Natural killer cell (primary cell): ENCODE measurements around the gene CLCNKA. TPM values are rescaled to one million over a fixed set of nuclear protein-coding genes. Genes with fewer than 3 reads are reported as not detected.
"Not testable (repeated sequence)": the region's sequence is repeated elsewhere in the genome, so short reads cannot be mapped to it uniquely, and the experiment has no call there.

ENCODE experiments used
- ATAC-seq, 3 donors: fragments of 150-1000 bp in 2 of 3; fragments of 200-7000 bp in 1 of 3; cut with Tn5 transposase; 1 replicate in 1 of 3; 2 replicates in 2 of 3; pipeline ENCODE4 v1.10.0; 2021; ENCODE audit warnings: mild to moderate bottlenecking in 2 of 3, moderate library complexity in 2 of 3
- DNase-seq, 2 donors: peaks; one replicate each; pipeline versions ENCODE4 v3.0.0 to v3.0.0-alpha.2; 2013 to 2021; ENCODE audit warnings: mixed read lengths in 1 of 2
- H3K27ac ChIP-seq: one replicate; pipeline ENCODE4 v1.5.1; 2013; ENCODE audit warnings: mild to moderate bottlenecking, low read length
- H3K27me3 ChIP-seq: one replicate; pipeline ENCODE4 v1.6.1; 2013; ENCODE audit warnings: low read length; ENCODE audit not compliant: control insufficient read depth, insufficient read depth
- H3K36me3 ChIP-seq: one replicate; pipeline ENCODE4 v1.6.1; 2013; ENCODE audit warnings: low read length; ENCODE audit not compliant: control insufficient read depth, insufficient read depth
- H3K4me1 ChIP-seq: one replicate; pipeline ENCODE4 v1.6.1; 2013; ENCODE audit warnings: low read length; ENCODE audit not compliant: control insufficient read depth, insufficient read depth
- H3K4me3 ChIP-seq: one replicate; pipeline ENCODE4 v1.5.1; 2013; ENCODE audit warnings: low read length
- H3K9me3 ChIP-seq: one replicate; pipeline ENCODE4 v1.6.1; 2013; ENCODE audit warnings: low read length; ENCODE audit not compliant: control insufficient read depth, insufficient read depth
- H3K27ac Mint-ChIP-seq, 2 donors: one replicate each; pipeline ENCODE4 v1.8.0; 2022; ENCODE audit warnings: mild to moderate bottlenecking in 2 of 2, mixed read lengths in 2 of 2, moderate library complexity in 1 of 2
- H3K27me3 Mint-ChIP-seq, 2 donors: one replicate each; pipeline ENCODE4 v1.8.0; 2022; ENCODE audit warnings: low read depth in 2 of 2, mixed read lengths in 2 of 2
- H3K36me3 Mint-ChIP-seq: one replicate; pipeline ENCODE4 v1.8.0; 2022; ENCODE audit warnings: mixed read lengths
- H3K4me1 Mint-ChIP-seq, 2 donors: one replicate each; pipeline ENCODE4 v1.8.0; 2022; ENCODE audit warnings: mixed read lengths in 2 of 2
- H3K4me3 Mint-ChIP-seq: one replicate; pipeline ENCODE4 v1.8.0; 2022; ENCODE audit warnings: mild to moderate bottlenecking, moderate library complexity, mixed read lengths
- H3K9me3 Mint-ChIP-seq, 2 donors: one replicate each; pipeline ENCODE4 v1.8.0; 2022; ENCODE audit warnings: mixed read lengths in 2 of 2
- WGBS: methylation state at CpG from one replicate; pipeline ENCODE4 v1.1.7; 2013; ENCODE audit warnings: missing lambda C conversion rate; ENCODE audit not compliant: insufficient coverage; 5-methylcytosine and 5-hydroxymethylcytosine counted together
- intact Hi-C: fragments of 100-400 bp; cut with micrococcal nuclease; formaldehyde crosslinking; loops from one replicate; pipeline ENCODE4 v1.14.2; 2022
- total RNA-seq, 4 donors: library from RNA; stranded (reverse); fragments of 120-200 nt in 1 of 4; gene quantifications; one replicate each; pipeline versions ENCODE4 v1.2.3 to v1.2.4, GENCODE V29; 2013 to 2022
- TF ChIP-seq, protein P1 (sequence below): fragments of 200-600 bp; IDR thresholded peaks from one replicate; pipeline ENCODE4 v1.8.0; 2022; ENCODE audit warnings: antibody characterized with exemption

Gene CLCNKA
- total RNA-seq, 3 donors from 2014 or later (not counting 1 experiment from before 2014, with no cell fraction given): 0.16 to 0.33 TPM; not detected in 1

DNA sequence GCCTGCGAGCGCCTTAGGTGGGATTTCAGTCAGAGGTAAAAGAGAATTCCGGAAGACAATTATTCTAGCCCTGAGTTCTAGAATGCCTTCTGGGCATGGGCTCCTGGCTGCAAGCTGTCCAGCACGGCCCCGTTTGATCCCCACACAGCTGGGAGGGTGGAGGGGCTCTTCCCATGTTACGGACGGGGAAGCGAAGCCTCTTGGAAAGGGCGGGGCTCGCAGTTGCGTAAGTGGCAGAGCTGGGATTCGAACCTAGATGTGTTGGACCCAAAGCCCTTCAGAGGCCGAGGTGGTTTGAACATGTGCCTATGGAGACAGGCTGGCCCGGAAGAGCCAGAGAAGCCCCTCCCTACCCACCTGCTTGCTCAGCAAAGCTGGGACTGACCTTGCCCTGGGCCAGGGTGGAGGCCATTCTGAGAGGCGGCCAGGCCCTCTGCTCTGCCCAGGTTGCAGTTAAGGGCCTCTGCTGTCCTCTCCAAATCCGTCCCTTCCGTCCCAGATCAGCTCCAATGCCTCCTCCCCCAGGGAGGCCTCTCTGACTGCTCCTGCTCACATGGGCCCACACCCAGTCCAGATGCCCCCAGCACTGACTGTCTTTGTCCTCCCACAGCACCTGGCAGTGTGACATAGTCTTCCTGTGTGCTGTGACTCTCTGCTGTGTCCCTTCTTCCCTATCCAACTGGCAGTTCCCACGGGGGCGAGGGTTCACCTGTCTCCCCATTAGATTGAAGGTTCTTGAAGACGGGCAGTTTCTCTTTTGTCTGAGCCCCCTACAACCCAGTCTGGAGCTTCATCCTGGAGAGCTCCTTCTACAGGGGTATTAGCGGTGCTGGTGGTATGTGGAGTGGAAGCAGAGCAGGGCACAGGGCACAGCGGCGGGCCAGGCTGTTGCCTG lies 2.8 kb upstream of the CLCNKA start:
- Histone ChIP-seq H3K4me1 (no peaks in the 10 kb centered on the region), H3K36me3 (no peaks in the 10 kb centered on the region), H3K27ac (no peak overlapping the region), H3K4me3 (no peak overlapping the region), H3K9me3 (no peaks in the 10 kb centered on the region), H3K27me3 (no peaks in the 10 kb centered on the region)
- no peaks in the 10 kb centered on the region for H3K9me3 Mint-ChIP-seq
- no peaks in the 10 kb centered on the region for H3K36me3 Mint-ChIP-seq
- H3K4me1 Mint-ChIP-seq: no peaks in the 10 kb centered on the region
- intact Hi-C loops: no loop called here
- H3K27ac Mint-ChIP-seq: no peak overlapping the region
- H3K4me3 Mint-ChIP-seq: no peak overlapping the region
- H3K27me3 Mint-ChIP-seq: no peaks in the 10 kb centered on the region
- ATAC-seq (no peak), DNase-seq (no peak)
- TF ChIP-seq, protein P1, sequence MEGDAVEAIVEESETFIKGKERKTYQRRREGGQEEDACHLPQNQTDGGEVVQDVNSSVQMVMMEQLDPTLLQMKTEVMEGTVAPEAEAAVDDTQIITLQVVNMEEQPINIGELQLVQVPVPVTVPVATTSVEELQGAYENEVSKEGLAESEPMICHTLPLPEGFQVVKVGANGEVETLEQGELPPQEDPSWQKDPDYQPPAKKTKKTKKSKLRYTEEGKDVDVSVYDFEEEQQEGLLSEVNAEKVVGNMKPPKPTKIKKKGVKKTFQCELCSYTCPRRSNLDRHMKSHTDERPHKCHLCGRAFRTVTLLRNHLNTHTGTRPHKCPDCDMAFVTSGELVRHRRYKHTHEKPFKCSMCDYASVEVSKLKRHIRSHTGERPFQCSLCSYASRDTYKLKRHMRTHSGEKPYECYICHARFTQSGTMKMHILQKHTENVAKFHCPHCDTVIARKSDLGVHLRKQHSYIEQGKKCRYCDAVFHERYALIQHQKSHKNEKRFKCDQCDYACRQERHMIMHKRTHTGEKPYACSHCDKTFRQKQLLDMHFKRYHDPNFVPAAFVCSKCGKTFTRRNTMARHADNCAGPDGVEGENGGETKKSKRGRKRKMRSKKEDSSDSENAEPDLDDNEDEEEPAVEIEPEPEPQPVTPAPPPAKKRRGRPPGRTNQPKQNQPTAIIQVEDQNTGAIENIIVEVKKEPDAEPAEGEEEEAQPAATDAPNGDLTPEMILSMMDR: no peak
- 90% methylated on average over 23 of the region's 23 CpGs for WGBS

DNA sequence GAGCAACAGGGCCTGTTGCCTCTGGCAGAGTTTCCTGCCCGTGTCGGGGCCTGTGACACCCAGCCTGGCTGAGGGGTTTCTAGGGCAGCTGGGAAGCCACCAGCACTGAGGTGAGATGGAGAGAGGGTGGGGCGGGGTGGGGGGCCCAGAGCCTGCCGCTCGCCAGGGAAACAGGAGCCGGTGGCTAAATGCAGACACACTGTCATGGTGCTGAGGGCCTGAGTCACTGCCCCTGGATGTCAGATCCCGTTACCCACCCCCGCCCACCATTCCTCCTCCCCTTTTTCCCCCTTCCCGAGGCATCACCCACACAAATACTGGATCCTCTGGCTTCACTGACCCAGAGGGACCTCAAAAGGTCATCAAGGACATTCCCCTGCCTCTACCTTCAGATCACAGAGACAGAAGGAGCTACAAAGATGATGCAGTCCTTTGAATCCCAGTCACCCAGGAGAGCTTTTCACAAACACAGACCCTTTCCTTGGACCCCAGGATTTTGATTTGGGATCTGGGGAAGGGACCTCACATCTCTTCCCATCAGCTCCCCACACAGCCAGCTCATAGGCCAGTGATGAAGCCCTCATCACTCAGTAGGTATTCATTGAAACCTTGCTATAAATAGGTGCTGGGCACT lies 2.1 kb upstream of the CLCNKA start:
- Histone ChIP-seq H3K27me3 (no peaks in the 10 kb centered on the region), H3K36me3 (no peaks in the 10 kb centered on the region), H3K9me3 (no peaks in the 10 kb centered on the region), H3K27ac (no peak overlapping the region), H3K4me1 (no peaks in the 10 kb centered on the region), H3K4me3 (no peak overlapping the region)
- Mint-ChIP-seq H3K27ac (no peak overlapping the region), H3K36me3 (no peaks in the 10 kb centered on the region), H3K4me3 (no peak overlapping the region), H3K9me3 (no peaks in the 10 kb centered on the region), H3K27me3 (no peaks in the 10 kb centered on the region), H3K4me1 (no peaks in the 10 kb centered on the region)
- TF ChIP-seq, protein P1: no peak
- intact Hi-C loops: no loop called here
- ATAC-seq: no peak
- DNase-seq: no peak
- WGBS: 76% methylated on average over 9 of the region's 9 CpGs

DNA sequence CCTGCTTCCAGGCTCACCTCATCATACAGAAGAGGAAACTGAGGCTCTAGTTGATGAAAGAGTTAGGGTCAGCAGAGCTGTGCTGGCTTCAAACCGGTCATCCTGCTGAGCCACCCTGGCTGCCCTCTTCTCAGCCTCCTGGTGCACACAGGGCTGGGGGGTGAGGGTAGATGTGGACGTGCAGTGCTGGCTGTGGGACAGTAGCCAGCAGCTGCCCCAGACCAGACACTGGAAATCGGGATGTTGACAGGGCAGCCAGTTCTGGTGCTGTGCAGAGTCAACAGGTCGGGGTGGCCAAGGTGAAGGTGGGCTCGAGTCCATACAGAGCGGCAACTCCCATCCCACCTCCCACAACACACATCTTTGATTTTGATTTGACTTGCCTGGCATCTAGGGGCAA lies 1.5 kb upstream of the CLCNKA start:
- TF ChIP-seq, protein P1: no peak
- H3K27me3 Mint-ChIP-seq: no peaks in the 10 kb centered on the region
- Histone ChIP-seq H3K27ac (no peak overlapping the region), H3K9me3 (no peaks in the 10 kb centered on the region), H3K4me1 (no peaks in the 10 kb centered on the region), H3K36me3 (no peaks in the 10 kb centered on the region), H3K4me3 (no peak overlapping the region), H3K27me3 (no peaks in the 10 kb centered on the region)
- DNase-seq (no peak), ATAC-seq (no peak)
- intact Hi-C loops: no loop called here
- H3K4me1 Mint-ChIP-seq: no peaks in the 10 kb centered on the region
- H3K36me3 Mint-ChIP-seq: no peaks in the 10 kb centered on the region
- H3K4me3 Mint-ChIP-seq: no peak overlapping the region
- 84% methylated on average over 6 of the region's 6 CpGs for WGBS
- H3K27ac Mint-ChIP-seq: no peak overlapping the region
- no peaks in the 10 kb centered on the region for H3K9me3 Mint-ChIP-seq

DNA sequence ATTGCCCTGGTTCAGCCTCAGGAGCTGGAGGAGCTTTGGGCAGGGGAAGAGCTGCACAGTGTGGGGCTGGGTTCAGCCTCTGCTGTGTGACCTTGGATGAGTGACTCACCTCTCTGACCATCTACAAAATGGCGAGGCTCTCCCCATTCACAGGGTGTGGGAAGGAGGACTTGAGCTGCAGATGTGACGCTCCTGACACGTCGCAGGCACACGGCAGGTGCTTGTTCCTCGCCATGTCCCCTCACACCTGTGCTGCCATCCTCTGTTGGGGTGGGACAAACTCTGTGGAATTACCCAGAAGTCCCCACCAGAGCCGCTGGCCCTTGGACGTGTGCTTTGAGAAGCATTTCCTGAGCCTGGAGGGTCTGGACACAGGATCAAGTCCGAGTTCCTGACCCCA lies 958 bp upstream of the CLCNKA start:
- not testable (repeated sequence) for H3K36me3 ChIP-seq

More for the DNA sequence above, 958 bp upstream of the CLCNKA start:
- H3K27ac Mint-ChIP-seq, H3K4me1 Mint-ChIP-seq, H3K4me3 Mint-ChIP-seq, H3K4me1 ChIP-seq, intact Hi-C loops, H3K36me3 Mint-ChIP-seq, H3K27me3 ChIP-seq, DNase-seq, H3K27me3 Mint-ChIP-seq, ATAC-seq, H3K9me3 Mint-ChIP-seq, H3K27ac ChIP-seq, H3K9me3 ChIP-seq, H3K4me3 ChIP-seq: not testable (repeated sequence)
- 79% methylated on average over 8 of the region's 9 CpGs for WGBS
